Ascending aorta (tissue), 2 donors: ENCODE measurements around the gene STK11IP. TPM values are rescaled to one million over a fixed set of nuclear protein-coding genes. Genes with fewer than 3 reads are reported as not detected.
A peak's percentile ranks its signal among the peaks of the same experiment; 100 is the strongest.

Experiments used
- DNase-seq, 2 donors: peaks; one replicate each; pipeline ENCODE4 v3.0.0-alpha.2; 2019; ENCODE audit warnings: low spot score in 2 of 2
- H3K27ac ChIP-seq, 2 donors: fragments of 200-600 bp; sonication (generic); one replicate each; pipeline ENCODE4 v1.5.1; 2016 to 2017; ENCODE audit warnings: mild to moderate bottlenecking in 1 of 2
- H3K27me3 ChIP-seq: fragments of 200-600 bp; sonication (generic); one replicate; pipeline ENCODE4 v1.5.1; 2017
- H3K36me3 ChIP-seq, 2 donors: fragments of 200-600 bp; sonication (generic); one replicate each; pipeline ENCODE4 v1.5.1; 2016
- H3K4me1 ChIP-seq, 2 donors: fragments of 200-600 bp; sonication (generic); one replicate each; pipeline ENCODE4 v1.5.1; 2016 to 2017; ENCODE audit warnings: mild to moderate bottlenecking in 1 of 2
- H3K4me3 ChIP-seq, 2 donors: fragments of 200-600 bp; sonication (generic); one replicate each; pipeline ENCODE4 v1.5.1; 2016 to 2017; ENCODE audit warnings: mild to moderate bottlenecking in 1 of 2
- H3K9me3 ChIP-seq, 2 donors: fragments of 200-600 bp; sonication (generic); one replicate each; pipeline ENCODE4 v1.5.1; 2016
- CTCF ChIP-seq, 3 experiments: fragments of 200-600 bp in 2 of 3; fragments of 450-650 bp in 1 of 3; sonication (generic) in 2 of 3; IDR thresholded peaks; one replicate each; pipeline ENCODE4 v1.5.1; 2016 to 2019; ENCODE audit warnings: antibody characterized with exemption in 3 of 3, mild to moderate bottlenecking in 1 of 3, moderate library complexity in 1 of 3
- intact Hi-C: fragments of 100-400 bp; cut with DNase I; formaldehyde crosslinking; loops from one replicate; pipeline ENCODE4 v1.15.1; 2023
- total RNA-seq: library from RNA; depleted of rRNA; stranded (reverse); fragments of >200 nt; gene quantifications from one replicate; pipeline ENCODE4 v1.1.0, GENCODE V29; 2016

STK11IP gene
- total RNA-seq, 1 donor from 2014 or later: 138 TPM

GRCh38 chr2:219552382-219553167 lies 45.1 kb upstream of the STK11IP start:
- no peaks in the 10 kb centered on the region for H3K9me3 ChIP-seq
- peaks cover 0 to 16% of the 10 kb centered on the region in 2 donors for H3K36me3 ChIP-seq
- peaks cover 6 to 19% of the 10 kb centered on the region in 2 donors for H3K4me1 ChIP-seq
- peak overlapping the region; percentile 40 to 77 for H3K27ac ChIP-seq
- peak overlapping the region; percentile 61 to 79 for H3K4me3 ChIP-seq
- DNase-seq: peak in 1 of 2 donors; percentile 92
- TF ChIP-seq CTCF (IDR thresholded peaks at IDR 0.05): no peak
- intact Hi-C loops: loop anchor here (1.0 to 2.0 kb wide), 3 partner anchors 8 to 45 kb away; partner anchors contain the start of genes OBSL1, STK11IP and TMEM198
- no peaks in the 10 kb centered on the region for H3K27me3 ChIP-seq

- intact Hi-C loops: loop anchor here (2.0 kb wide), 1 partner anchor 18 kb away; the partner anchor contains the start of gene OBSL1
- H3K4me3 ChIP-seq: peak overlapping the region; percentile 61 to 79
- DNase-seq: no peak
- no peak overlapping the region for H3K27ac ChIP-seq
- no peaks in the 10 kb centered on the region for H3K27me3 ChIP-seq
- peaks cover 6 to 19% of the 10 kb centered on the region in 2 donors for H3K4me1 ChIP-seq
- H3K36me3 ChIP-seq: peaks cover 0 to 18% of the 10 kb centered on the region in 2 donors
- H3K9me3 ChIP-seq: no peaks in the 10 kb centered on the region
- TF ChIP-seq CTCF (IDR thresholded peaks at IDR 0.05): no peak
Measured at GRCh38 chr2:219553168-219553417, 44.6 kb upstream of the STK11IP start.

GRCh38 chr2:219553463-219553963 lies 44.1 kb upstream of the STK11IP start:
- no peak for DNase-seq
- H3K4me3 ChIP-seq: peak overlapping the region in 1 of 2 donors; percentile 79
- no peak overlapping the region for H3K27ac ChIP-seq
- no peaks in the 10 kb centered on the region for H3K27me3 ChIP-seq
- intact Hi-C loops: loop anchor here (2.0 kb wide), 1 partner anchor 17 kb away; the partner anchor contains the start of gene OBSL1
- H3K9me3 ChIP-seq: no peaks in the 10 kb centered on the region
- H3K4me1 ChIP-seq: peaks cover 6 to 19% of the 10 kb centered on the region in 2 donors
- no peak for TF ChIP-seq CTCF (IDR thresholded peaks at IDR 0.05)
- H3K36me3 ChIP-seq: peaks cover 0 to 18% of the 10 kb centered on the region in 2 donors

- no peak for TF ChIP-seq CTCF (IDR thresholded peaks at IDR 0.05)
- intact Hi-C loops: no loop called here
- Histone ChIP-seq H3K27ac (no peak overlapping the region), H3K4me1 (peaks cover 6 to 19% of the 10 kb centered on the region in 2 donors), H3K27me3 (no peaks in the 10 kb centered on the region), H3K4me3 (no peak overlapping the region), H3K36me3 (peaks cover 0 to 18% of the 10 kb centered on the region in 2 donors), H3K9me3 (no peaks in the 10 kb centered on the region)
- no peak for DNase-seq
Measured at GRCh38 chr2:219554350-219554749, 43.3 kb upstream of the STK11IP start.

- no peak for TF ChIP-seq CTCF (IDR thresholded peaks at IDR 0.05)
- Histone ChIP-seq H3K4me3 (no peak overlapping the region), H3K4me1 (peaks cover 6 to 19% of the 10 kb centered on the region in 2 donors), H3K9me3 (no peaks in the 10 kb centered on the region), H3K36me3 (peaks cover 0 to 18% of the 10 kb centered on the region in 2 donors), H3K27me3 (no peaks in the 10 kb centered on the region), H3K27ac (no peak overlapping the region)
- DNase-seq: no peak
- intact Hi-C loops: no loop called here
Measured at GRCh38 chr2:219555956-219556355, 41.7 kb upstream of the STK11IP start.
